HepG2 (cell line): ENCODE results near the gene CMTM1. TPM values are rescaled to one million over a fixed set of nuclear protein-coding genes. Genes with fewer than 3 reads are reported as not detected.

Source experiments
- ATF7-NPFF ChIP-seq: sonication (generic); formaldehyde crosslinking; IDR thresholded peaks from 2 replicates; pipeline ENCODE4 v1.8.1; 2023; ENCODE audit warnings: mild to moderate bottlenecking, low read depth, missing genetic modification reagents, moderate library complexity
- CCAR2 ChIP-seq: fragments of 200-400 bp; formaldehyde crosslinking; optimal IDR thresholded peaks from 2 replicates; pipeline ENCODE3; 2018; ENCODE audit warnings: low read depth, mild to moderate bottlenecking, low read length, moderate library complexity
- KLF9 ChIP-seq: IDR thresholded peaks from 2 replicates; pipeline ENCODE4 v1.6.1; 2016; ENCODE audit warnings: low read depth
- MIXL1 ChIP-seq: IDR thresholded peaks from 2 replicates; pipeline ENCODE4 v1.6.1; 2016
- NFAT5 ChIP-seq: sonication (generic); formaldehyde crosslinking; IDR thresholded peaks from 2 replicates; pipeline ENCODE4 v1.4.0; 2020; ENCODE audit warnings: missing genetic modification reagents
- PAWR ChIP-seq: sonication (generic); formaldehyde crosslinking; IDR thresholded peaks from 2 replicates; pipeline ENCODE4 v1.4.0; 2020; ENCODE audit warnings: missing genetic modification reagents, mild to moderate bottlenecking, borderline replicate concordance
- REST ChIP-seq, 2 experiments: IDR thresholded peaks; 2 replicates each; pipeline ENCODE4 v1.6.1; 2011 to 2012; ENCODE audit warnings: low read length in 2 of 2, borderline replicate concordance in 1 of 2, low read depth in 1 of 2, mild to moderate bottlenecking in 1 of 2, moderate library complexity in 1 of 2
- SRSF1 ChIP-seq: fragments of 200-400 bp; formaldehyde crosslinking; optimal IDR thresholded peaks from 2 replicates; pipeline ENCODE3; 2017; ENCODE audit warnings: mild to moderate bottlenecking, low read depth, low read length, moderate library complexity
- WIZ ChIP-seq: sonication (generic); formaldehyde crosslinking; IDR thresholded peaks from 2 replicates; pipeline ENCODE4 v1.5.1; 2020; ENCODE audit warnings: mild to moderate bottlenecking, missing genetic modification reagents
- ZBTB3 ChIP-seq: sonication (generic); formaldehyde crosslinking; IDR thresholded peaks from 2 replicates; pipeline ENCODE4 v1.4.0; 2020; ENCODE audit warnings: low read depth, mild to moderate bottlenecking, moderate library complexity, missing genetic modification reagents, borderline replicate concordance
- ZBTB46 ChIP-seq: sonication (generic); formaldehyde crosslinking; IDR thresholded peaks from 2 replicates; pipeline ENCODE4 v1.4.0; 2020; ENCODE audit warnings: mild to moderate bottlenecking, missing genetic modification reagents, borderline replicate concordance
- ZNF235 ChIP-seq: sonication (generic); formaldehyde crosslinking; IDR thresholded peaks from 2 replicates; pipeline ENCODE4 v1.8.1; 2023; ENCODE audit warnings: mild to moderate bottlenecking, missing genetic modification reagents, borderline replicate concordance
- ZNF3 ChIP-seq: IDR thresholded peaks from 2 replicates; pipeline ENCODE4 v1.7.0; 2017; ENCODE audit warnings: inconsistent platforms
- ZNF333 ChIP-seq: sonication (generic); formaldehyde crosslinking; IDR thresholded peaks from 2 replicates; pipeline ENCODE4 v1.4.0; 2020; ENCODE audit warnings: mild to moderate bottlenecking, missing genetic modification reagents, borderline replicate concordance
- ZNF441 ChIP-seq: sonication (generic); formaldehyde crosslinking; IDR thresholded peaks from 2 replicates; pipeline ENCODE4 v1.7.0; 2021; ENCODE audit warnings: missing genetic modification reagents, borderline replicate concordance
- ZNF572 ChIP-seq: sonication (generic); formaldehyde crosslinking; IDR thresholded peaks from 2 replicates; pipeline ENCODE4 v1.5.1; 2020; ENCODE audit warnings: mild to moderate bottlenecking, missing genetic modification reagents
- ZNF781 ChIP-seq: sonication (generic); formaldehyde crosslinking; IDR thresholded peaks from 2 replicates; pipeline ENCODE4 v1.5.1; 2020; ENCODE audit warnings: borderline replicate concordance, mild to moderate bottlenecking, missing genetic modification reagents; ENCODE audit errors: not compliant biosample characterization
- polyA plus RNA-seq, 8 experiments: library from polyadenylated mRNA; depleted of rRNA in 3 of 8; stranded (reverse) in 7 of 8; unstranded in 1 of 8; fragments of >200 nt; fragmentation: Illumina TruSeq in 4 of 8; extraction: Trizol in 4 of 8; gene quantifications; 2 replicates each; pipeline versions ENCODE4 v1.2.1 to v1.2.3, GENCODE V29; 2011 to 2016; ENCODE audit warnings: low read depth in 4 of 8, missing spikeins in 1 of 8, mixed read lengths in 1 of 8; ENCODE audit not compliant: insufficient read depth in 1 of 8
- total RNA-seq, 5 experiments: library from RNA; depleted of rRNA; stranded (reverse); fragments of >200 nt; fragmentation: Illumina TruSeq; extraction: Trizol; gene quantifications; 2 replicates each; pipeline ENCODE4 v1.2.3, GENCODE V29; 2016; ENCODE audit warnings: low read depth in 1 of 5

CMTM1 gene
- total and polyA plus RNA-seq, 2 of the 13 experiments (the other 11 are each of a cell fraction or from before 2014, with no cell fraction given): 1.7 to 2.9 TPM

- peak; percentile 98 for TF ChIP-seq NFAT5
- no peak for TF ChIP-seq ZNF235
- peak; percentile 56 for TF ChIP-seq SRSF1
- TF ChIP-seq ZBTB3 (CRISPR knock-in tag): no peak; the same call in 1 of the 2 replicates
- TF ChIP-seq ZNF572: peak; percentile 85; the same call in 1 of the 2 replicates
- TF ChIP-seq ZBTB46: 0 out of 2 replicates have a peak, but pooled peaks have one; percentile 29
- TF ChIP-seq ZNF781 (CRISPR knock-in tag): peak; percentile 99
- TF ChIP-seq ATF7-NPFF (CRISPR knock-in tag): peak; percentile 100
- peak; percentile 62 for TF ChIP-seq CCAR2
- peak; percentile 94 for TF ChIP-seq ZNF3 (CRISPR knock-in tag)
- peak; percentile 90 for TF ChIP-seq ZNF333
- peak; percentile 96 for TF ChIP-seq ZNF441 (CRISPR knock-in tag)
- TF ChIP-seq MIXL1 (CRISPR knock-in tag): peak; percentile 52
- peak in 1 of 2 experiments; percentile 67; a peak in 2 of 4 replicates for TF ChIP-seq REST (IDR thresholded peaks at IDR 0.05; ENCODE audit: borderline replicate concordance in 1 of 2, low read depth in 1 of 2, low read length in 2 of 2)
- peak; percentile 89; the same call in 1 of the 2 replicates for TF ChIP-seq PAWR (CRISPR knock-in tag)
- TF ChIP-seq WIZ (CRISPR knock-in tag): peak; percentile 76
- peak; percentile 90; the same call in 1 of the 2 replicates for TF ChIP-seq KLF9 (CRISPR knock-in tag)
These were observed 13.7 kb upstream of the CMTM1 start, which contains the start of gene CKLF (continued) for GRCh38 chr16:66552286-66553177.
